Mucosa of stomach (tissue), 1 donor: ENCODE data around the gene TNFAIP1.
"Not testable (repeated sequence)": the region's sequence is repeated elsewhere in the genome, so short reads cannot be mapped to it uniquely, and the experiment has no call there.

Source experiments
- H3K27me3 ChIP-seq: one replicate; pipeline ENCODE4 v1.7.0; 2013; ENCODE audit warnings: mild to moderate bottlenecking, low read length; ENCODE audit not compliant: control insufficient read depth, insufficient read depth
- H3K36me3 ChIP-seq: one replicate; pipeline ENCODE4 v1.7.0; 2013; ENCODE audit warnings: low read length; ENCODE audit not compliant: control insufficient read depth, insufficient read depth
- H3K4me1 ChIP-seq: one replicate; pipeline ENCODE4 v1.7.0; 2013; ENCODE audit warnings: mild to moderate bottlenecking, low read length; ENCODE audit not compliant: control insufficient read depth, insufficient read depth
- H3K4me3 ChIP-seq: one replicate; pipeline ENCODE4 v1.7.0; 2013; ENCODE audit warnings: low read length
- H3K9ac ChIP-seq: one replicate; pipeline ENCODE4 v1.7.0; 2013; ENCODE audit warnings: mild to moderate bottlenecking, low read length, moderate library complexity
- H3K9me3 ChIP-seq: one replicate; pipeline ENCODE4 v1.7.0; 2013; ENCODE audit warnings: mild to moderate bottlenecking, low read length, moderate library complexity; ENCODE audit not compliant: control insufficient read depth
- donor health status: Pancreatic carcinoma.

Gene TNFAIP1

GRCh38 chr17:28328325-28328724 lies 7.2 kb upstream of the TNFAIP1 start:
- Histone ChIP-seq H3K27me3 (no peaks in the 10 kb centered on the region), H3K4me1 (peaks cover 31% of the 10 kb centered on the region), H3K9ac (no peak overlapping the region), H3K4me3 (no peak overlapping the region), H3K9me3 (no peaks in the 10 kb centered on the region), H3K36me3 (peaks cover 17% of the 10 kb centered on the region)

- H3K4me1 ChIP-seq = peaks cover 23% of the 10 kb centered on the region
- H3K27me3 ChIP-seq = no peaks in the 10 kb centered on the region
- peaks cover 17% of the 10 kb centered on the region for H3K36me3 ChIP-seq
- H3K9ac ChIP-seq = no peak overlapping the region
- H3K9me3 ChIP-seq = no peaks in the 10 kb centered on the region
- H3K4me3 ChIP-seq = no peak overlapping the region
These were observed 4.9 kb upstream of the TNFAIP1 start for GRCh38 chr17:28330671-28331070.

GRCh38 chr17:28331891-28332420 lies 3.6 kb upstream of the TNFAIP1 start:
- Histone ChIP-seq H3K9me3 (no peaks in the 10 kb centered on the region), H3K4me1 (peaks cover 18% of the 10 kb centered on the region), H3K9ac (no peak overlapping the region), H3K27me3 (no peaks in the 10 kb centered on the region), H3K36me3 (peaks cover 17% of the 10 kb centered on the region), H3K4me3 (no peak overlapping the region)

- Histone ChIP-seq H3K9ac (no peak overlapping the region), H3K36me3 (peaks cover 16% of the 10 kb centered on the region), H3K9me3 (no peaks in the 10 kb centered on the region), H3K27me3 (no peaks in the 10 kb centered on the region), H3K4me1 (peaks cover 19% of the 10 kb centered on the region), H3K4me3 (no peak overlapping the region)
These were observed 2.3 kb upstream of the TNFAIP1 start for GRCh38 chr17:28333083-28333746.

GRCh38 chr17:28334171-28334570 lies 1.4 kb upstream of the TNFAIP1 start:
- Histone ChIP-seq H3K9me3 (no peaks in the 10 kb centered on the region), H3K36me3 (peaks cover 13% of the 10 kb centered on the region), H3K4me1 (peaks cover 19% of the 10 kb centered on the region), H3K27me3 (no peaks in the 10 kb centered on the region), H3K4me3 (peak overlapping the region; percentile 86), H3K9ac (peak overlapping the region; percentile 75)

GRCh38 chr17:28334666-28335200 lies 828 bp upstream of the TNFAIP1 start:
- Histone ChIP-seq H3K4me3 (peak overlapping the region; percentile 86), H3K27me3 (no peaks in the 10 kb centered on the region), H3K9me3 (no peaks in the 10 kb centered on the region), H3K4me1 (peaks cover 19% of the 10 kb centered on the region), H3K9ac (peak overlapping the region; percentile 75), H3K36me3 (peaks cover 13% of the 10 kb centered on the region)

GRCh38 chr17:28335959-28336871 lies 654 bp downstream of the TNFAIP1 start:
- H3K9ac ChIP-seq = peak overlapping the region; percentile 75
- no peaks in the 10 kb centered on the region for H3K27me3 ChIP-seq
- H3K36me3 ChIP-seq = peaks cover 11% of the 10 kb centered on the region
- H3K4me3 ChIP-seq = peak overlapping the region; percentile 62
- H3K4me1 ChIP-seq = peaks cover 19% of the 10 kb centered on the region
- no peaks in the 10 kb centered on the region for H3K9me3 ChIP-seq

GRCh38 chr17:28338056-28338768 lies 2.7 kb downstream of the TNFAIP1 start:
- H3K36me3 ChIP-seq = peaks cover 14% of the 10 kb centered on the region
- H3K4me1 ChIP-seq = peaks cover 19% of the 10 kb centered on the region
- no peak overlapping the region for H3K4me3 ChIP-seq
- H3K9ac ChIP-seq = no peak overlapping the region
- no peaks in the 10 kb centered on the region for H3K27me3 ChIP-seq
- no peaks in the 10 kb centered on the region for H3K9me3 ChIP-seq

GRCh38 chr17:28338769-28339212 lies 3.2 kb downstream of the TNFAIP1 start:
- not testable (repeated sequence) for H3K9ac ChIP-seq, H3K4me3 ChIP-seq, H3K27me3 ChIP-seq, H3K9me3 ChIP-seq
- Histone ChIP-seq H3K36me3 (peaks cover 14% of the 10 kb centered on the region), H3K4me1 (peaks cover 16% of the 10 kb centered on the region)

GRCh38 chr17:28339431-28339830 lies 3.9 kb downstream of the TNFAIP1 start:
- no peaks in the 10 kb centered on the region for H3K9me3 ChIP-seq
- H3K36me3 ChIP-seq = peaks cover 14% of the 10 kb centered on the region
- H3K4me1 ChIP-seq = peaks cover 9% of the 10 kb centered on the region
- H3K27me3 ChIP-seq = no peaks in the 10 kb centered on the region
- no peak overlapping the region for H3K4me3 ChIP-seq
- no peak overlapping the region for H3K9ac ChIP-seq

GRCh38 chr17:28340374-28340773 lies 4.8 kb downstream of the TNFAIP1 start:
- H3K4me1 ChIP-seq = peaks cover 6% of the 10 kb centered on the region
- no peaks in the 10 kb centered on the region for H3K9me3 ChIP-seq
- H3K9ac ChIP-seq = no peak overlapping the region
- H3K27me3 ChIP-seq = no peaks in the 10 kb centered on the region
- H3K36me3 ChIP-seq = peaks cover 14% of the 10 kb centered on the region
- H3K4me3 ChIP-seq = no peak overlapping the region
